ENCODE data around the gene HORMAD2.
A peak's percentile ranks its signal among the peaks of the same experiment; 100 is the strongest.
"Not testable (repeated sequence)": the region's sequence is repeated elsewhere in the genome, so short reads cannot be mapped to it uniquely, and the experiment has no call there.

Gene HORMAD2

DNA sequence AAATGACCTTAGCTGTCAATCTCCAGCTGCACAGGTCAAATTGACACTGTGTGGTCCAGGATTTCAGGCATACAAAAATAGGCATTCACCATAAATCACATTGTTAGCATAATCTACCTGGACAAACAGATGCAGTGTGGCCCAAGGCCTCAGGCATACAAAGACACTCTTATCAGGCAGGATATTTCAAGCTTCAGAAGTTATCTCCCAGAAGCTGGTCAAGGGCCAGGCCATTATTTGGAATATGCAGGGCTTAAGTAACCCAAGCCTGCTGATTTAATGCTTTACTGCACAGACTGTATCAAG, 25.5 kb upstream of the HORMAD2 start:
- no peak for DNase-seq (ENCODE audit: low read depth)
- no peak overlapping the region for H3K4me3 ChIP-seq (ENCODE audit: low read length)
- TF ChIP-seq, protein P1, sequence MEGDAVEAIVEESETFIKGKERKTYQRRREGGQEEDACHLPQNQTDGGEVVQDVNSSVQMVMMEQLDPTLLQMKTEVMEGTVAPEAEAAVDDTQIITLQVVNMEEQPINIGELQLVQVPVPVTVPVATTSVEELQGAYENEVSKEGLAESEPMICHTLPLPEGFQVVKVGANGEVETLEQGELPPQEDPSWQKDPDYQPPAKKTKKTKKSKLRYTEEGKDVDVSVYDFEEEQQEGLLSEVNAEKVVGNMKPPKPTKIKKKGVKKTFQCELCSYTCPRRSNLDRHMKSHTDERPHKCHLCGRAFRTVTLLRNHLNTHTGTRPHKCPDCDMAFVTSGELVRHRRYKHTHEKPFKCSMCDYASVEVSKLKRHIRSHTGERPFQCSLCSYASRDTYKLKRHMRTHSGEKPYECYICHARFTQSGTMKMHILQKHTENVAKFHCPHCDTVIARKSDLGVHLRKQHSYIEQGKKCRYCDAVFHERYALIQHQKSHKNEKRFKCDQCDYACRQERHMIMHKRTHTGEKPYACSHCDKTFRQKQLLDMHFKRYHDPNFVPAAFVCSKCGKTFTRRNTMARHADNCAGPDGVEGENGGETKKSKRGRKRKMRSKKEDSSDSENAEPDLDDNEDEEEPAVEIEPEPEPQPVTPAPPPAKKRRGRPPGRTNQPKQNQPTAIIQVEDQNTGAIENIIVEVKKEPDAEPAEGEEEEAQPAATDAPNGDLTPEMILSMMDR (IDR thresholded peaks at IDR 0.05; ENCODE audit: insufficient read depth, low read depth, low read length, missing control alignments), result no peak

DNA sequence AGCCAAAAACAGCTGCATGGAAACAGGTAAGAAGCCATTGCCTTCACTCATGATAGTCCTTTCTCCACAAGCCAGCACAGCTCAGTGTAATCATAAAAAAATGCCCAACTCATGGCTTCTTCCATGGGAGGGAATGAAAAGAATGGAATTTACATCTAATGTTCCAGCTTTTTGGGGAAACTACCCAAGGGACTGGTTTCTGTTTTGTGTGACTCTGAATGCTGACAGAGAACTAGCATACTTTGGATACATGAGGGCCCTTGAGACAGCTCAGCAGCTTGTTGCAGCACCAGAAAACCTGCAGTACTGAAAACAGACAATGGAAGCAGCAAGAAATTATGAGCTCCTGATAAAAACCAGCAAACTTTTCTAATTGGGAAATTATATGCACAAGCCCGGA, 24.2 kb upstream of the HORMAD2 start:
- no peak for DNase-seq (ENCODE audit: low read depth)
- H3K4me3 ChIP-seq (ENCODE audit: low read length), result no peak overlapping the region
- TF ChIP-seq, protein P1 (IDR thresholded peaks at IDR 0.05; ENCODE audit: insufficient read depth, low read depth, low read length, missing control alignments), result no peak

DNA sequence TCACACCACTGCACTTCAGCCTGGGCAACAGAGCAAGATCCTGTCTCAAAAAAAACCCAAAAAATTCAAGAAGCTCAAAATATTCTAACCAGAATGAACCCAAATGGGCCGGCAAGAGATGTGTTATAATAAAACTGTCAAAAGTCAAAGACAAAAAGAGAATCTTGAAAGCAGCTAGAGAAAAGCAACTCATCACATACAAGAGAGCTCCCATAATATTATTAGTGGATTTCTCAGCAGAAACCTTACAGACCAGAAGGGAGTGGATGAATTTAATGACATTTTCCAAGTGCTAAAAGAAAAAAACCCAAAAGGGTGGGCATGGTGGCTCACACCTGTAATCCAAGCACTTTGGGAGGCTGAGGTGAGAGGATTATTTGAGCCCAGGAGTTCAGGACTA, 22.9 kb upstream of the HORMAD2 start:
- H3K4me3 ChIP-seq (ENCODE audit: low read length), result no peak overlapping the region
- TF ChIP-seq, protein P1 (IDR thresholded peaks at IDR 0.05; ENCODE audit: insufficient read depth, low read depth, low read length, missing control alignments), result no peak
- DNase-seq (ENCODE audit: low read depth), result no peak

DNA sequence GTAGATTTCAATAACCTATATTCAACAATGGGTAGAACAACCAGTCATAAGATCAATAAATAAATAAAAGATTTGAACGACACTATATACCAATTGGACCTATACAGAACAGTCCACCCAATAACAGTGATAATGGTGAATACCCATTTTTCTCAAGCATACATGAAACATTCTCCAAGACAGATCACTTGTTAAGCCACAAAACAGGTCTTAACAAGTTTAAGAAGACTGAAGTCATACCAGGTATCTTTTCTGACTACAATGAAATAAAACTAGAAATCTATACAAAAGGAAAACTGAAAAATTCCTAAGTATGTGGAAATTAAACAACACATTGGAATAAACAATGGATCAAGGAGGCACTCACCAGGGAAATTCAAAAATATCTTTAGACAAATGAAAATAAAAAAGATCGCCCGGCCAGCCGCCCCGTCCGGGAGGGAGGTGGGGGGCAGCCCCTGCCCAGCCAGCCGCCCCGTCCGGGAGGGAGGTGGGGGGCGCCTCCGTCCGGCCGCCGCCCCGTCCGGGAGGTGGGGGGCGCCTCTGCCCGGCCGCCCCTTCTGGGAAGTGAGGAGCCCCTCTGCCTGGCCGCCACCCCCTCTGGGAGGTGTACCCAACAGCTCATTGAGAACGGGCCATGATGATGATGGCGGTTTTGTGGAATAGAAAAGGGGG, 20.8 kb upstream of the HORMAD2 start:
- DNase-seq (ENCODE audit: low read depth), result peak; percentile 71
- H3K4me3 ChIP-seq (ENCODE audit: low read length), result not testable (repeated sequence)

DNA sequence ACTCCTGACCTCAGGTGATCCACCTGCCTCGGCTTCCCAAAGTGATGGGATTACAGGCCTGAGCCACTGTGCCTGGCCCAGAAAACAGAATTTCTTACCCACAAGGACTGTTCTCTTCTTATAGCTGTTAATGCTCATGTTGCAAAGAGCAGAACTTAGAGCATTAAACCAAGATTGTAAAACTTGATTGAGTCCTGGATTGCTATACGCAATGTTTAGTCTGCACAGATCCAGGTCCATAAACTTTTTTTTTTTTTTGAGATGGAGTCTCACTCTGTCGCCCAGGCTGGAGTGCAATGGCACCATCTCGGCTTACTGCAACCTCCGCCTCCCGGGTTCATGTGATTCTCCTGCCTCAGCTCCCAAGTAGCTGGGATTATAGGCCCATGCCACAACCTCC, 19.2 kb upstream of the HORMAD2 start:
- not testable (repeated sequence) for DNase-seq (ENCODE audit: low read depth); H3K4me3 ChIP-seq (ENCODE audit: low read length)

DNA sequence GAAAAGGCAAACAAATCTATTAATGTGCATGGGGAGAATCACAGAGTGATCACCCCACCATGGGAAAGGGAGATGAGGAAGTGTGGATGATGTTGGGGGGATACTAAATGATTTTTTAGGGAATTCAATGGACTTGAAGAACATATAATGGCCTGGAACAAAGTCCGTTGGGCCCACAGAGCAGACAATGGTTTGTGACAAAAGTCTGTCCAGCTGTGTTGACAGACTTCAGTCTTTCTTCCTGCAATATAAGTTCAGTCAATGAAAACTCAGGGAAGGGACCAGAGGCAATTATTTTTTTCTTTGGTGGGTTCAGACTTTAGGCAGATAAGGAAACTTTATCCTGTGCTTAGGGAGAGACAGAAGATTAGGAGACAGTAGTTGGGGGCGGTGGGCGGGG, 18.0 kb upstream of the HORMAD2 start:
- H3K4me3 ChIP-seq (ENCODE audit: low read length), result no peak overlapping the region
- DNase-seq (ENCODE audit: low read depth), result no peak
- TF ChIP-seq, protein P1 (IDR thresholded peaks at IDR 0.05; ENCODE audit: insufficient read depth, low read depth, low read length, missing control alignments), result no peak

DNA sequence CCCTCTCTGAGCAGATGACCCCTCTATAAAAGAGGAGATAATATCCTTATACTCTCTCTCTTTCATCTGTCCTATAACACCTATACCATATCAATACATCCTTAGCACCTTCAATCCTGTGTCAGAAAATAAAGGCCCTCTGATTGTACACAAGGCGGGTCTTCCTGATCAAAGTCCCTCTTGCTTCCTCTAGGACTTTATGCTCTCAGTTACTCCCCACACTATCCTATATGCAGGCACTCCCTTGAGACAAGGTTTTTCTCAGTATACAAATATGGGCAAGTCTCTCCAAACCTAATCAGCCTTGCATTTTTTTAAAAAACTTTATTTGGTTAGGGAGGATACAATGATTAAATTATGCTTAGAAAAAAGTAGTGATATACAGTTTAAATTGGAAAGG, 17.3 kb upstream of the HORMAD2 start:
- no peak for DNase-seq (ENCODE audit: low read depth)
- TF ChIP-seq, protein P1 (IDR thresholded peaks at IDR 0.05; ENCODE audit: insufficient read depth, low read depth, low read length, missing control alignments), result no peak
- no peak overlapping the region for H3K4me3 ChIP-seq (ENCODE audit: low read length)

DNA sequence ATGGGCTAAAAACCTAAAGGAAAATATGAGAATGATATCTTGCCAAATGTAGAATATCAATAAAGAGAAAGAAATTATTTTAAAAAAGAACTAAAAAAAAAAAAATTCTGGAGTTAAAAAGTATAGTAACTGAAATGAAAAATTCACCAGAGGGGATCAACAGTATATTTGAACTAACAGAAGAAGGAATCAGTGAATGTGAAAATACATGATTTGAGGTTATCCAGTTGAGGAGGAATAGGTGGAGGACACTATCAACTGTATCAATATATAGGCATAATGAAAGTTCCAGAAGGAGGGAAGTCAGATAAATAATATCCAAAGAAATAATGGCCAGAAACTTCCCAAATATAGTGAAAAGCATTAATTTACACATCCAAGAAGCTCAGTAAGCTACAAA, 16.1 kb upstream of the HORMAD2 start:
- DNase-seq (ENCODE audit: low read depth), result no peak
- TF ChIP-seq, protein P1 (IDR thresholded peaks at IDR 0.05; ENCODE audit: insufficient read depth, low read depth, low read length, missing control alignments), result no peak
- H3K4me3 ChIP-seq (ENCODE audit: low read length), result no peak overlapping the region
